GM12864 (cell line): Measurements from ENCODE around the gene VRK3.

Experiments used
- DNase-seq: peaks from one replicate; pipeline ENCODE4 v3.0.0-alpha.2; 2011; ENCODE audit warnings: low read depth
- H3K4me3 ChIP-seq: 2 replicates; pipeline ENCODE4 v1.5.1; 2011; ENCODE audit warnings: mild to moderate bottlenecking, low read depth, low read length, control low read depth
- CTCF ChIP-seq: IDR thresholded peaks from 2 replicates; pipeline ENCODE4 v1.5.1; 2011; ENCODE audit warnings: low read depth, mild to moderate bottlenecking, moderate library complexity, low read length, control low read depth, inconsistent platforms; ENCODE audit errors: missing control alignments

The VRK3 gene

GRCh38 chr19:49988007-49988406, 37.2 kb downstream of the VRK3 start:
- no peak for TF ChIP-seq CTCF
- no peak overlapping the region for H3K4me3 ChIP-seq
- no peak for DNase-seq

DNA sequence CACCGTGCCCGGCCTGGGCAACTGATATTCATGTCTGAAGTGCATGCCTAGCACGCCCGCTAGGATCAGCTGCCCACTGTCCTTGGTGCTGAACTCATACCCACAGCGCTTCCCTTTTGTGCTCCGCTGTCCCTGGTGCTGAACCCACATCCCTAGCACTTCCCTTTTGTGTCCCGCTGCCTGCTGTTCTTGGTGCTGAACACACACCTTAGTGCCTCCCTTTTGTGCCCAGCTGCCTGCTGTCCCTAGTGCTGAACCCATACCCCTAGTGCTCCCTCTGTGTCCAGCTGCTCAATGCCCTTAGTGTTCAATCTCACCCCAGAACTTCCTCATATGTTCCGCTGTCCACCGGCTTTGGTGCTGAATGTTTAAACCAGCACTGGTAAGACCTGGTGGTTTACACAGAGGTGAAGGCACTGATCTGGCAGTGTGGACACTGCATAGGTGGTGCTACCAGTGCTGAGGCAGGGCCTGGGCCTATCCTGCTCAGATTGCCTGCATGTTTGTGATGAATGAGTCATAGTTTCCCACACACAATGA, 37.9 kb downstream of the VRK3 start:
- TF ChIP-seq CTCF = no peak
- no peak for DNase-seq
- H3K4me3 ChIP-seq = no peak overlapping the region

- no peak for TF ChIP-seq CTCF
Observed at GRCh38 chr19:49986354-49986753, 38.8 kb downstream of the VRK3 start.

GRCh38 chr19:49985871-49986270, 39.3 kb downstream of the VRK3 start:
- no peak for DNase-seq
- H3K4me3 ChIP-seq = no peak overlapping the region
- no peak for TF ChIP-seq CTCF

More at GRCh38 chr19:49986354-49986753, 38.8 kb downstream of the VRK3 start:
- H3K4me3 ChIP-seq = no peak overlapping the region
- no peak for DNase-seq

- no peak for DNase-seq
- TF ChIP-seq CTCF = no peak
- no peak overlapping the region for H3K4me3 ChIP-seq
Observed at GRCh38 chr19:49984491-49984890, 40.7 kb downstream of the VRK3 start.

DNA sequence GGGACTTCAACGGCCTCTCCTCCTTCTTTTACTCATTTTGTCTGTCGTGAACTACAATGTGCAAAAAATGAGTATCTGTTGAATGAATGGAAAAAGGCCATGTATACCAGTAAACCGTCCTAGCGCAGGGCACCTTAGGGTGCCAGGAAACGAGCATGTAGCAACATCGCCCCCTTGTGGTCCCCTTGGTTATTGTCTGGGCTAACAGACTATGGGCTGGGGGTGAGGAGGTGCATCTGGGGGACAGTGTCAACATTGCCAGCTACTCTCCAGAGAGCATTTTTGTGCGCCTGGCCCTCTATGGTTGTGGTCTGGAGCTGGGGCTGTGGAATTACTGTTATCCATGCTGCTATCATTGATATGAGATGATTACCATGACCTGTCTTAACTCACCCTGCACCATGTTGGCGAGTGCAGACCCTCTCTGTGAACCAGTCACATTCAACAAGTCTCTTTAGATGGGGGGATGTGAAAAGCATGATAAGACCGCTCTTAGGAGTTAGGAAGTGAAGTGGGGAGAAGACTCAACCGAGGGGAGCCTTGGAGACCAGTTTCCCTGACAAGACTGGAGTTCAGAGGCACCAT, 41.4 kb downstream of the VRK3 start:
- peak; percentile 97 for TF ChIP-seq CTCF
- no peak for DNase-seq
- no peak overlapping the region for H3K4me3 ChIP-seq
